Endothelial cell (in vitro differentiated cells): ENCODE results near the gene SHISA6. TPM values are rescaled to one million over a fixed set of nuclear protein-coding genes. Genes with fewer than 3 reads are reported as not detected.
A peak's percentile ranks its signal among the peaks of the same experiment; 100 is the strongest.

ENCODE experiments used
- DNase-seq: peaks from one replicate; pipeline ENCODE4 v3.0.0; 2021; ENCODE audit warnings: low spot score
- H3K27ac Mint-ChIP-seq: one replicate; pipeline ENCODE4 v1.8.0; 2021; ENCODE audit warnings: mixed read lengths, inconsistent platforms; ENCODE audit not compliant: unreplicated experiment
- H3K27me3 Mint-ChIP-seq: one replicate; pipeline ENCODE4 v1.8.0; 2021; ENCODE audit warnings: mild to moderate bottlenecking, moderate library complexity, mixed read lengths, inconsistent platforms; ENCODE audit not compliant: unreplicated experiment
- H3K36me3 Mint-ChIP-seq: one replicate; pipeline ENCODE4 v1.8.0; 2021; ENCODE audit warnings: mild to moderate bottlenecking, low read depth, mixed read lengths, inconsistent platforms; ENCODE audit not compliant: unreplicated experiment
- H3K4me1 Mint-ChIP-seq: one replicate; pipeline ENCODE4 v1.8.0; 2021; ENCODE audit warnings: mild to moderate bottlenecking, mixed read lengths, inconsistent platforms; ENCODE audit not compliant: unreplicated experiment
- H3K4me3 Mint-ChIP-seq: one replicate; pipeline ENCODE4 v1.8.0; 2021; ENCODE audit warnings: mild to moderate bottlenecking, mixed read lengths, inconsistent platforms; ENCODE audit not compliant: unreplicated experiment
- H3K9me3 Mint-ChIP-seq: one replicate; pipeline ENCODE4 v1.8.0; 2021; ENCODE audit warnings: mixed read lengths, inconsistent platforms; ENCODE audit not compliant: unreplicated experiment
- total RNA-seq: library from RNA; stranded (reverse); fragmentation: NEBNext Ultra II Directional; extraction: Animal tissue kit (Norgen Biotek cat#: 25700); gene quantifications from one replicate; pipeline ENCODE4 v1.2.1, GENCODE V29; 2021; ENCODE audit not compliant: unreplicated experiment
- TF ChIP-seq, protein P1 (sequence below): fragments of 200-600 bp; sonication (generic); IDR thresholded peaks from one replicate; pipeline ENCODE4 v1.5.0; 2021; ENCODE audit warnings: antibody characterized with exemption; ENCODE audit not compliant: unreplicated experiment

SHISA6 gene
- total RNA-seq, 1 donor from 2014 or later, result not detected

DNA sequence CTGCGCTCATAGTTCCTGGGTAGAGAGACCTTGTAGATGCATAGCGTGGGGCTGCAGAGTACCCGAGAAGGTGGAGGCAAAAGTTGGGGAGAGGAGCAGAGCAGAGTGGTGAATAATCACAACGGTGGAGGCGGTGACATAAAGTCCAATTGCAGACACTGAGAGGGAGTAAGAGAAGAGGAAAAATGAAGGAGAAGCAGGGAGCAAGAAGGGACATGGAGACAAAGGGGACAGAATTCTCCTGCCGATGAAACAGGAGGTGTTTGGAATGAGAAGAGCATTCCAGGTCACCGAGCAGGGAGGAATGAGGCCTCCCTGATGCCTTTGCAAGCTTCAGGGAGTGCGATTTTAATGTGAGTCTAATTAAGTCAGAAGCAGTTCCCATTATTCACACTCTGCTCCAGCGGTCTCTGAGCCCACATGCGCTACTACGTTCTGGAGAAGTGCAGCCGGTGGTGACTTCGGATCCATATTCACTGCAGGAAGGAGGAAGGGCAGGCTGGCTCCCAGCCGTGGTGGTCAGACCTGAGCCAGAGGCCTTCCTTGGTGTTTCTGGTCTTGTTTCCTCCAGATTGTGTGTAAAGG lies 249.2 kb downstream of the SHISA6 start:
- TF ChIP-seq, protein P1, sequence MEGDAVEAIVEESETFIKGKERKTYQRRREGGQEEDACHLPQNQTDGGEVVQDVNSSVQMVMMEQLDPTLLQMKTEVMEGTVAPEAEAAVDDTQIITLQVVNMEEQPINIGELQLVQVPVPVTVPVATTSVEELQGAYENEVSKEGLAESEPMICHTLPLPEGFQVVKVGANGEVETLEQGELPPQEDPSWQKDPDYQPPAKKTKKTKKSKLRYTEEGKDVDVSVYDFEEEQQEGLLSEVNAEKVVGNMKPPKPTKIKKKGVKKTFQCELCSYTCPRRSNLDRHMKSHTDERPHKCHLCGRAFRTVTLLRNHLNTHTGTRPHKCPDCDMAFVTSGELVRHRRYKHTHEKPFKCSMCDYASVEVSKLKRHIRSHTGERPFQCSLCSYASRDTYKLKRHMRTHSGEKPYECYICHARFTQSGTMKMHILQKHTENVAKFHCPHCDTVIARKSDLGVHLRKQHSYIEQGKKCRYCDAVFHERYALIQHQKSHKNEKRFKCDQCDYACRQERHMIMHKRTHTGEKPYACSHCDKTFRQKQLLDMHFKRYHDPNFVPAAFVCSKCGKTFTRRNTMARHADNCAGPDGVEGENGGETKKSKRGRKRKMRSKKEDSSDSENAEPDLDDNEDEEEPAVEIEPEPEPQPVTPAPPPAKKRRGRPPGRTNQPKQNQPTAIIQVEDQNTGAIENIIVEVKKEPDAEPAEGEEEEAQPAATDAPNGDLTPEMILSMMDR, result no peak
- Mint-ChIP-seq H3K27me3 (peaks cover 4% of the 10 kb centered on the region), H3K36me3 (peaks cover 21% of the 10 kb centered on the region), H3K4me3 (peak overlapping the region; percentile 56), H3K9me3 (peaks cover 63% of the 10 kb centered on the region), H3K27ac (no peak overlapping the region), H3K4me1 (no peaks in the 10 kb centered on the region)
- no peak for DNase-seq

DNA sequence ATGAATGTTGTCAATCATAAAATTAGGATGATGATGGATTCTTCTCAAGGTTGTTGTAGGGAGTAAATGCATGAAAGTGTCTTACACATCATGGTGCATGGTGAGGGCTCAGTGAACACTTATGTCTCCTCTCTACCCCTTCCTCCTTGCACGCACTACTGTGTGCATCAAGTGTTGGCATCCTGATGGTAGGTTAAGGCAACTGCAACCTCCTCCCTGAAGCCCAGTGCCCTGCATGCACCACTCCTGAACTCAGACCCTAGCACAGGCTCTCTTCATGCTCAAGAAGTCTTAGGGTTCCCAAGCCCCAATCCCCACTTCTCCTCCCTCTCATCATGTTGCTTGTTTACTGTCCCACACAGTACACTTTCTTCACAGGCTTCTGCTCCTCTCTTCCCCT lies 251.5 kb downstream of the SHISA6 start:
- TF ChIP-seq, protein P1, result no peak
- H3K4me1 Mint-ChIP-seq, result no peaks in the 10 kb centered on the region
- no peak for DNase-seq
- H3K36me3 Mint-ChIP-seq, result peaks cover 27% of the 10 kb centered on the region
- H3K27me3 Mint-ChIP-seq, result peaks cover 7% of the 10 kb centered on the region
- H3K4me3 Mint-ChIP-seq, result no peak overlapping the region
- H3K27ac Mint-ChIP-seq, result no peak overlapping the region
- H3K9me3 Mint-ChIP-seq, result peaks cover 68% of the 10 kb centered on the region

DNA sequence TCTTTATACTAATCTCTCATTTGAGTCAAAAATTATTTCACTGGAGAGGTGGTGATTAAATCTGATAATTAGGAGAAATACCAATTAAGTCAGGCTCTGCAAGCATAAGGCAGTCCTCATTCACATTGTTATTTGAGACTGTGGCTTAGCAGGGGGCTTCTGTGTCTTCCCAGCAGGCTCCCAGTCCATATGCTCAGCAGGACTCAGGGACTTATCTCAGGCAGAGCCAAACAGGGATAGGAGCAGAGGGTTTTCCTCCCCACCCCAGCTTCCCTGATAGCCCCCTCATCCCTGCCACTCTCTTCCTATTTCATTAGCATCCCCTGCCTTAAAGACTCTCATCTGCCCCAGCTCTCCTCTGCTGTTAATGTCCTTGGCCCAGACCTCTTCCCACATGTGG lies 252.9 kb downstream of the SHISA6 start:
- peaks cover 75% of the 10 kb centered on the region for H3K9me3 Mint-ChIP-seq
- H3K36me3 Mint-ChIP-seq, result peaks cover 33% of the 10 kb centered on the region
- H3K27me3 Mint-ChIP-seq, result peaks cover 7% of the 10 kb centered on the region
- DNase-seq, result no peak
- H3K27ac Mint-ChIP-seq, result no peak overlapping the region
- H3K4me3 Mint-ChIP-seq, result no peak overlapping the region
- H3K4me1 Mint-ChIP-seq, result no peaks in the 10 kb centered on the region
- TF ChIP-seq, protein P1, result no peak

GRCh38 chr17:11495613-11496012 lies 254.6 kb downstream of the SHISA6 start:
- no peak overlapping the region for H3K27ac Mint-ChIP-seq
- no peak for DNase-seq
- no peaks in the 10 kb centered on the region for H3K4me1 Mint-ChIP-seq
- peak overlapping the region; percentile 42 for H3K4me3 Mint-ChIP-seq
- TF ChIP-seq, protein P1, result no peak
- H3K36me3 Mint-ChIP-seq, result peaks cover 19% of the 10 kb centered on the region
- peaks cover 69% of the 10 kb centered on the region for H3K9me3 Mint-ChIP-seq
- peaks cover 5% of the 10 kb centered on the region for H3K27me3 Mint-ChIP-seq

GRCh38 chr17:11499881-11500280 lies 258.9 kb downstream of the SHISA6 start:
- Mint-ChIP-seq H3K27me3 (peaks cover 9% of the 10 kb centered on the region), H3K36me3 (peaks cover 17% of the 10 kb centered on the region), H3K9me3 (peaks cover 58% of the 10 kb centered on the region), H3K27ac (no peak overlapping the region), H3K4me3 (no peak overlapping the region), H3K4me1 (no peaks in the 10 kb centered on the region)
- no peak for DNase-seq
- TF ChIP-seq, protein P1, result no peak
